K562 (cell line): ENCODE results near the gene ADK.

Experiments used
- ATF1 ChIP-seq, 2 experiments: fragments of 450-650 bp in 1 of 2; IDR thresholded peaks; 2 replicates each; pipeline ENCODE4 v1.6.1; 2016; ENCODE audit warnings: missing compliant biosample characterization in 1 of 2, missing genetic modification characterization in 1 of 2
- CBX5 ChIP-seq: IDR thresholded peaks from 2 replicates; pipeline ENCODE4 v1.6.1; 2014; ENCODE audit warnings: low read depth, borderline replicate concordance
- MXI1 ChIP-seq: IDR thresholded peaks from 2 replicates; pipeline ENCODE4 v1.6.1; 2011; ENCODE audit warnings: low read depth, mild to moderate bottlenecking, improper control_type of control experiment, low read length
- NR1H2 ChIP-seq: sonication (generic); formaldehyde crosslinking; IDR thresholded peaks from 2 replicates; pipeline ENCODE4 v1.4.0; 2020; ENCODE audit warnings: mild to moderate bottlenecking, missing genetic modification reagents
- NRF1 ChIP-seq, 2 experiments: fragments of 450-650 bp; IDR thresholded peaks in 1 of 2; conservative IDR thresholded peaks in 1 of 2; 2 replicates each; pipeline ENCODE4 v1.6.1; 2014; ENCODE audit warnings: mild to moderate bottlenecking in 2 of 2
- TAF1 ChIP-seq: IDR thresholded peaks from 2 replicates; pipeline ENCODE4 v1.6.1; 2011; ENCODE audit warnings: mild to moderate bottlenecking, low read length, moderate library complexity; ENCODE audit not compliant: insufficient read depth, control insufficient read depth, severe bottlenecking; ENCODE audit errors: extremely low read depth
- ZNF282 ChIP-seq: sonication (generic); formaldehyde crosslinking; IDR thresholded peaks from 2 replicates; pipeline ENCODE4 v1.8.1; 2023; ENCODE audit warnings: missing genetic modification reagents
- ZNF830 ChIP-seq: fragments of 250-450 bp; sonication (Bioruptor Pico); IDR thresholded peaks from 2 replicates; pipeline ENCODE4 v1.5.0; 2021; ENCODE audit warnings: mild to moderate bottlenecking
- TF ChIP-seq, protein P1 (sequence below): fragments of 250-450 bp; sonication (Bioruptor Pico); IDR thresholded peaks from 2 replicates; pipeline ENCODE4 v1.9.0; 2021; ENCODE audit warnings: mild to moderate bottlenecking, inconsistent platforms
- TF ChIP-seq, protein P2 (sequence below), 3 experiments: IDR thresholded peaks in 2 of 3; conservative IDR thresholded peaks in 1 of 3; 2 replicates each; pipeline ENCODE4 v1.5.1; 2011 to 2012; ENCODE audit warnings: low read length in 3 of 3, mild to moderate bottlenecking in 3 of 3, control low read depth in 2 of 3, improper control_type of control experiment in 1 of 3, inconsistent platforms in 1 of 3, low read depth in 1 of 3, mixed read lengths in 1 of 3, moderate library complexity in 1 of 3; ENCODE audit not compliant: insufficient read depth in 2 of 3

DNA sequence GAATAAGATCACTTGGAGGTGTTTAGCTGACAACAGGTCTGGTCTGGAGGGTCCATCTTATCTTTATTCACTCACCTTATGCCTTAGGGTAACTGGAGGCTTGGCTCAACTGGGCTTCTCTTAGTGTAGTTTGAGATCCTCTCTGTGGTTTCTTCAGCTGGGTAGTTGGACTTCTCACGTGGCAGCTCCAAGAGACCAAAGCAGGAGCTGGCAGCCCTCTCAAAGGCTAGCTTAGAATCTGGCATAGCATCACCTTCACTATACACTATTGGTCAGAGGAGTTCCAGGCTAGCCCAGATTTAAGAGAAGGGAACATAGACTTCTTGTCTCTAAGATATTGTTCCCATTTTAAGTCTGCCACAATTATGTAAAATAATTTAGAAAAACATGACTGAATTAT, 16.4 kb downstream of the ADK start:
- TF ChIP-seq TAF1 (no peak), NRF1 (conservative IDR thresholded peaks at IDR 0.05 in 1 of 2, IDR thresholded peaks at IDR 0.05 in 1 of 2) (no peak), ZNF282 (CRISPR knock-in tag) (no peak), NR1H2 (CRISPR knock-in tag) (no peak), ATF1 (CRISPR knock-in tag; IDR thresholded peaks at IDR 0.05) (no peak), ATF1 (tag; IDR thresholded peaks at IDR 0.05) (no peak), CBX5 (no peak), ZNF830 (no peak), MXI1 (no peak)
- TF ChIP-seq, protein P1, sequence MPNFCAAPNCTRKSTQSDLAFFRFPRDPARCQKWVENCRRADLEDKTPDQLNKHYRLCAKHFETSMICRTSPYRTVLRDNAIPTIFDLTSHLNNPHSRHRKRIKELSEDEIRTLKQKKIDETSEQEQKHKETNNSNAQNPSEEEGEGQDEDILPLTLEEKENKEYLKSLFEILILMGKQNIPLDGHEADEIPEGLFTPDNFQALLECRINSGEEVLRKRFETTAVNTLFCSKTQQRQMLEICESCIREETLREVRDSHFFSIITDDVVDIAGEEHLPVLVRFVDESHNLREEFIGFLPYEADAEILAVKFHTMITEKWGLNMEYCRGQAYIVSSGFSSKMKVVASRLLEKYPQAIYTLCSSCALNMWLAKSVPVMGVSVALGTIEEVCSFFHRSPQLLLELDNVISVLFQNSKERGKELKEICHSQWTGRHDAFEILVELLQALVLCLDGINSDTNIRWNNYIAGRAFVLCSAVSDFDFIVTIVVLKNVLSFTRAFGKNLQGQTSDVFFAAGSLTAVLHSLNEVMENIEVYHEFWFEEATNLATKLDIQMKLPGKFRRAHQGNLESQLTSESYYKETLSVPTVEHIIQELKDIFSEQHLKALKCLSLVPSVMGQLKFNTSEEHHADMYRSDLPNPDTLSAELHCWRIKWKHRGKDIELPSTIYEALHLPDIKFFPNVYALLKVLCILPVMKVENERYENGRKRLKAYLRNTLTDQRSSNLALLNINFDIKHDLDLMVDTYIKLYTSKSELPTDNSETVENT (CRISPR knock-in tag): no peak
- TF ChIP-seq, protein P2, sequence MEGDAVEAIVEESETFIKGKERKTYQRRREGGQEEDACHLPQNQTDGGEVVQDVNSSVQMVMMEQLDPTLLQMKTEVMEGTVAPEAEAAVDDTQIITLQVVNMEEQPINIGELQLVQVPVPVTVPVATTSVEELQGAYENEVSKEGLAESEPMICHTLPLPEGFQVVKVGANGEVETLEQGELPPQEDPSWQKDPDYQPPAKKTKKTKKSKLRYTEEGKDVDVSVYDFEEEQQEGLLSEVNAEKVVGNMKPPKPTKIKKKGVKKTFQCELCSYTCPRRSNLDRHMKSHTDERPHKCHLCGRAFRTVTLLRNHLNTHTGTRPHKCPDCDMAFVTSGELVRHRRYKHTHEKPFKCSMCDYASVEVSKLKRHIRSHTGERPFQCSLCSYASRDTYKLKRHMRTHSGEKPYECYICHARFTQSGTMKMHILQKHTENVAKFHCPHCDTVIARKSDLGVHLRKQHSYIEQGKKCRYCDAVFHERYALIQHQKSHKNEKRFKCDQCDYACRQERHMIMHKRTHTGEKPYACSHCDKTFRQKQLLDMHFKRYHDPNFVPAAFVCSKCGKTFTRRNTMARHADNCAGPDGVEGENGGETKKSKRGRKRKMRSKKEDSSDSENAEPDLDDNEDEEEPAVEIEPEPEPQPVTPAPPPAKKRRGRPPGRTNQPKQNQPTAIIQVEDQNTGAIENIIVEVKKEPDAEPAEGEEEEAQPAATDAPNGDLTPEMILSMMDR (IDR thresholded peaks at IDR 0.05 in 2 of 3, conservative IDR thresholded peaks at IDR 0.05 in 1 of 3; ENCODE audit: insufficient read depth in 2 of 3, low read depth in 1 of 3, low read length in 3 of 3): no peak
